H1 (cell line): ENCODE data around the gene MBD4.

ENCODE experiments used
- CTCF ChIP-seq, 3 experiments: IDR thresholded peaks; 1 replicate in 2 of 3; 2 replicates in 1 of 3; pipeline versions ENCODE4 v1.5.1 to v1.6.1; 2011; ENCODE audit warnings: low read length in 3 of 3, mild to moderate bottlenecking in 3 of 3, inconsistent platforms in 2 of 3, low read depth in 1 of 3, moderate library complexity in 1 of 3; ENCODE audit not compliant: insufficient read depth in 1 of 3; ENCODE audit errors: control extremely low read depth in 1 of 3
- POLR2A ChIP-seq, 2 experiments: IDR thresholded peaks; 1 replicate in 1 of 2; 2 replicates in 1 of 2; pipeline ENCODE4 v1.6.1; 2011; ENCODE audit warnings: low read depth in 2 of 2, low read length in 2 of 2, mild to moderate bottlenecking in 2 of 2; ENCODE audit errors: control extremely low read depth in 1 of 2
- POLR2AphosphoS5 ChIP-seq: IDR thresholded peaks from 2 replicates; pipeline ENCODE4 v1.6.1; 2011; ENCODE audit warnings: low read depth, low read length
- SP1 ChIP-seq: IDR thresholded peaks from 2 replicates; pipeline ENCODE4 v1.6.1; 2011; ENCODE audit warnings: low read depth, low read length
- ZNF274 ChIP-seq: IDR thresholded peaks from 2 replicates; pipeline ENCODE4 v1.7.0; 2012; ENCODE audit warnings: low read length, borderline replicate concordance; ENCODE audit errors: extremely low read depth

- TF ChIP-seq POLR2A (IDR thresholded peaks at IDR 0.05; ENCODE audit: control extremely low read depth in 1 of 2, low read depth in 2 of 2, low read length in 2 of 2) (no peak), POLR2AphosphoS5 (no peak), CTCF (IDR thresholded peaks at IDR 0.05; ENCODE audit: control extremely low read depth in 1 of 3, insufficient read depth in 1 of 3, low read depth in 1 of 3, low read length in 3 of 3) (no peak), ZNF274 (no peak), SP1 (no peak)
Observed at GRCh38 chr3:129410971-129411370, 28.8 kb downstream of the MBD4 start.
